H9 (cell line): ENCODE measurements around the gene UBE2V1. TPM values are rescaled to one million over a fixed set of nuclear protein-coding genes. Genes with fewer than 3 reads are reported as not detected.

Experiments
- DNase-seq: peaks from one replicate; pipeline ENCODE4 v3.0.0-alpha.2; 2017
- H2AFZ ChIP-seq: one replicate; pipeline ENCODE4 v1.6.1; 2013; ENCODE audit warnings: mild to moderate bottlenecking, low read length, control low read depth, moderate library complexity
- H2AK5ac ChIP-seq: 2 replicates; pipeline ENCODE4 v1.6.1; 2013; ENCODE audit warnings: low read length, control low read depth, mixed read lengths; ENCODE audit not compliant: insufficient read length
- H2BK120ac ChIP-seq: one replicate; pipeline ENCODE4 v1.6.1; 2013; ENCODE audit warnings: low read depth, mild to moderate bottlenecking, low read length, control low read depth, inconsistent platforms; ENCODE audit not compliant: poor library complexity, severe bottlenecking
- H2BK12ac ChIP-seq: 2 replicates; pipeline ENCODE4 v1.6.1; 2013; ENCODE audit warnings: low read length, control low read depth, mixed read lengths, low read depth; ENCODE audit not compliant: insufficient read length
- H2BK15ac ChIP-seq: 2 replicates; pipeline ENCODE4 v1.6.1; 2013; ENCODE audit warnings: low read depth, low read length, control low read depth
- H2BK20ac ChIP-seq: one replicate; pipeline ENCODE4 v1.6.1; 2013; ENCODE audit warnings: low read depth, mild to moderate bottlenecking, low read length, control low read depth, inconsistent platforms; ENCODE audit not compliant: poor library complexity, severe bottlenecking
- H2BK5ac ChIP-seq: 2 replicates; pipeline ENCODE4 v1.6.1; 2013; ENCODE audit warnings: low read length, control low read depth, mixed read lengths; ENCODE audit not compliant: insufficient read length
- H3K14ac ChIP-seq: 2 replicates; pipeline ENCODE4 v1.6.1; 2013; ENCODE audit warnings: low read length, control low read depth; ENCODE audit not compliant: insufficient read depth
- H3K18ac ChIP-seq: 2 replicates; pipeline ENCODE4 v1.6.1; 2013; ENCODE audit warnings: low read depth, mild to moderate bottlenecking, mixed read lengths, low read length, control low read depth; ENCODE audit not compliant: insufficient read length
- H3K23ac ChIP-seq: 2 replicates; pipeline ENCODE4 v1.6.1; 2013; ENCODE audit warnings: low read length, control low read depth, mixed read lengths, low read depth; ENCODE audit not compliant: insufficient read length
- H3K23me2 ChIP-seq: 2 replicates; pipeline ENCODE4 v1.6.1; 2013; ENCODE audit warnings: low read depth, mild to moderate bottlenecking, mixed read lengths, low read length, control low read depth; ENCODE audit not compliant: insufficient read length, poor library complexity, severe bottlenecking
- H3K27ac ChIP-seq: 2 replicates; pipeline ENCODE4 v1.5.1; 2013; ENCODE audit warnings: low read length, control low read depth, mixed read lengths, low read depth; ENCODE audit not compliant: insufficient read length
- H3K27me3 ChIP-seq: 2 replicates; pipeline ENCODE4 v1.6.1; 2013; ENCODE audit warnings: low read length, control low read depth, inconsistent platforms; ENCODE audit not compliant: insufficient read depth
- H3K4ac ChIP-seq: 2 replicates; pipeline ENCODE4 v1.6.1; 2013; ENCODE audit warnings: low read depth, mild to moderate bottlenecking, control low read depth, inconsistent platforms, low read length, moderate library complexity
- H3K4me1 ChIP-seq: 2 replicates; pipeline ENCODE4 v1.6.1; 2013; ENCODE audit warnings: low read length, control low read depth, inconsistent platforms; ENCODE audit not compliant: insufficient read depth
- H3K4me2 ChIP-seq: 2 replicates; pipeline ENCODE4 v1.6.1; 2013; ENCODE audit warnings: low read length, control low read depth, mixed read lengths; ENCODE audit not compliant: insufficient read length, insufficient read depth
- H3K56ac ChIP-seq: 2 replicates; pipeline ENCODE4 v1.6.1; 2013; ENCODE audit warnings: low read depth, mild to moderate bottlenecking, mixed read lengths, low read length, control low read depth; ENCODE audit not compliant: insufficient read length
- H3K79me1 ChIP-seq: 2 replicates; pipeline ENCODE4 v1.6.1; 2013; ENCODE audit warnings: low read depth, mild to moderate bottlenecking, moderate library complexity, low read length, control low read depth, inconsistent platforms; ENCODE audit not compliant: insufficient read depth, poor library complexity, severe bottlenecking
- H3K79me2 ChIP-seq: 2 replicates; pipeline ENCODE4 v1.6.1; 2013; ENCODE audit warnings: low read length, control low read depth, inconsistent platforms; ENCODE audit not compliant: insufficient read depth
- H3K9ac ChIP-seq: 2 replicates; pipeline ENCODE4 v1.6.1; 2013; ENCODE audit warnings: low read length, control low read depth, mixed read lengths; ENCODE audit not compliant: insufficient read length; ENCODE audit errors: extremely low read depth
- H3K9me3 ChIP-seq: one replicate; pipeline ENCODE4 v1.6.1; 2013; ENCODE audit warnings: low read depth, low read length, inconsistent platforms; ENCODE audit not compliant: control insufficient read depth
- H3T11ph ChIP-seq: one replicate; pipeline ENCODE4 v1.6.1; 2013; ENCODE audit warnings: mild to moderate bottlenecking, low read length, control low read depth, inconsistent platforms
- H4K20me1 ChIP-seq: one replicate; pipeline ENCODE4 v1.6.1; 2013; ENCODE audit not compliant: control insufficient read depth, insufficient read length, insufficient read depth
- H4K5ac ChIP-seq: 2 replicates; pipeline ENCODE4 v1.6.1; 2013; ENCODE audit warnings: low read depth, mild to moderate bottlenecking, mixed read lengths, low read length, control low read depth; ENCODE audit not compliant: insufficient read length
- H4K8ac ChIP-seq: replicated peaks from 2 replicates; pipeline ENCODE4 v1.6.1; 2013; ENCODE audit warnings: low read length, control low read depth, mixed read lengths, low read depth; ENCODE audit not compliant: insufficient read length
- H4K91ac ChIP-seq: 2 replicates; pipeline ENCODE4 v1.6.1; 2013; ENCODE audit warnings: low read depth, mild to moderate bottlenecking, moderate library complexity, mixed read lengths, low read length, control low read depth; ENCODE audit not compliant: insufficient read length
- H3K27ac Mint-ChIP-seq, 3 experiments: 2 replicates in 2 of 3; 3 replicates in 1 of 3; pipeline ENCODE4 v1.8.0; 2020 to 2021; ENCODE audit warnings: mixed read lengths in 3 of 3, mild to moderate bottlenecking in 1 of 3, moderate library complexity in 1 of 3
- H3K27me3 Mint-ChIP-seq: 2 replicates; pipeline ENCODE4 v1.8.0; 2021; ENCODE audit warnings: low read depth, mild to moderate bottlenecking, moderate library complexity, mixed read lengths
- H3K36me3 Mint-ChIP-seq, 3 experiments: 2 replicates in 2 of 3; 3 replicates in 1 of 3; pipeline ENCODE4 v1.8.0; 2020 to 2021; ENCODE audit warnings: low read depth in 3 of 3, mixed read lengths in 3 of 3; ENCODE audit not compliant: insufficient read depth in 1 of 3
- H3K4me1 Mint-ChIP-seq, 2 experiments: 2 replicates each; pipeline ENCODE4 v1.8.0; 2020; ENCODE audit warnings: mixed read lengths in 2 of 2
- H3K4me3 Mint-ChIP-seq, 2 experiments: 2 replicates in 1 of 2; 3 replicates in 1 of 2; pipeline ENCODE4 v1.8.0; 2020 to 2021; ENCODE audit warnings: mild to moderate bottlenecking in 2 of 2, mixed read lengths in 2 of 2, moderate library complexity in 1 of 2
- H3K9me3 Mint-ChIP-seq, 2 experiments: 2 replicates in 1 of 2; 3 replicates in 1 of 2; pipeline ENCODE4 v1.8.0; 2020; ENCODE audit warnings: mild to moderate bottlenecking in 2 of 2, mixed read lengths in 2 of 2, moderate library complexity in 1 of 2
- CTCF ChIP-seq: fragments of 200-600 bp; sonication (generic); conservative IDR thresholded peaks from 3 replicates; pipeline ENCODE4 v1.8.0; 2021; ENCODE audit warnings: antibody characterized with exemption, mild to moderate bottlenecking
- WGBS: extraction: QIAGEN DNeasy Blood & Tissue Kit; methylation state at CpG from one replicate; pipeline ENCODE4 v1.1.7; 2013; ENCODE audit warnings: missing lambda C conversion rate, low lambda C conversion rate, mixed read lengths; ENCODE audit not compliant: insufficient read length; ENCODE audit errors: extremely low coverage; 5-methylcytosine and 5-hydroxymethylcytosine counted together
- total RNA-seq: library from RNA; stranded (reverse); gene quantifications from 2 replicates; pipeline ENCODE4 v1.2.1, GENCODE V29; 2021

UBE2V1 gene
- total RNA-seq, 1 experiment from 2014 or later, result 152 TPM

- H3K23me2 ChIP-seq, result no peaks in the 10 kb centered on the region
- H4K91ac ChIP-seq, result no peak overlapping the region
- no peaks in the 10 kb centered on the region for H3K9me3 ChIP-seq
- DNase-seq, result peak; percentile 91
- H3K23ac ChIP-seq, result no peak overlapping the region
- no peaks in the 10 kb centered on the region for H3K79me2 ChIP-seq
- WGBS, result no CpG with 5 or more reads among the region's 48 CpGs
- H3K27ac ChIP-seq, result no peak overlapping the region
- H2BK15ac ChIP-seq, result no peak overlapping the region
- no peak overlapping the region for H2BK120ac ChIP-seq
- H4K5ac ChIP-seq, result no peak overlapping the region
- Mint-ChIP-seq H3K36me3 (no peaks in the 10 kb centered on the region; a peak in 1 of 7 replicates), H3K4me3 (peak overlapping the region; percentile 36 to 65), H3K27me3 (peaks cover 10% of the 10 kb centered on the region), H3K27ac (peak overlapping the region in 1 of 3 experiments; percentile 74; a peak in 1 of 7 replicates), H3K9me3 (no peaks in the 10 kb centered on the region; a peak in 1 of 5 replicates), H3K4me1 (peaks cover 16 to 38% of the 10 kb centered on the region in 2 experiments)
- no peak overlapping the region for H3K18ac ChIP-seq
- no peak overlapping the region for H3K56ac ChIP-seq
- H4K8ac ChIP-seq, result no peak overlapping the region
- no peaks in the 10 kb centered on the region for H4K20me1 ChIP-seq
- no peak overlapping the region for H3K14ac ChIP-seq
- no peaks in the 10 kb centered on the region for H3K4me1 ChIP-seq
- no peak overlapping the region for H3T11ph ChIP-seq
- H3K4ac ChIP-seq, result no peak overlapping the region
- H3K79me1 ChIP-seq, result no peaks in the 10 kb centered on the region
- H2AFZ ChIP-seq, result no peak overlapping the region
- no peak overlapping the region for H2AK5ac ChIP-seq
- H2BK20ac ChIP-seq, result no peak overlapping the region
- H3K4me2 ChIP-seq, result peak overlapping the region; percentile 43
- no peak overlapping the region for H2BK12ac ChIP-seq
- peak; percentile 100 for TF ChIP-seq CTCF
- H3K9ac ChIP-seq, result no peak overlapping the region
- H3K27me3 ChIP-seq, result no peaks in the 10 kb centered on the region
- H2BK5ac ChIP-seq, result no peak overlapping the region
These were observed 41.7 kb downstream of the UBE2V1 start for GRCh38 chr20:50071039-50071888.
